ENCODE data around the gene SLC26A11. TPM values are rescaled to one million over a fixed set of nuclear protein-coding genes. Genes with fewer than 3 reads are reported as not detected.
A peak's percentile ranks its signal among the peaks of the same experiment; 100 is the strongest.
"Not testable (repeated sequence)": the region's sequence is repeated elsewhere in the genome, so short reads cannot be mapped to it uniquely, and the experiment has no call there.

SLC26A11 gene
- total RNA-seq, 4 donors from 2014 or later: 14.1 to 38.9 (median 26.5) TPM

DNA sequence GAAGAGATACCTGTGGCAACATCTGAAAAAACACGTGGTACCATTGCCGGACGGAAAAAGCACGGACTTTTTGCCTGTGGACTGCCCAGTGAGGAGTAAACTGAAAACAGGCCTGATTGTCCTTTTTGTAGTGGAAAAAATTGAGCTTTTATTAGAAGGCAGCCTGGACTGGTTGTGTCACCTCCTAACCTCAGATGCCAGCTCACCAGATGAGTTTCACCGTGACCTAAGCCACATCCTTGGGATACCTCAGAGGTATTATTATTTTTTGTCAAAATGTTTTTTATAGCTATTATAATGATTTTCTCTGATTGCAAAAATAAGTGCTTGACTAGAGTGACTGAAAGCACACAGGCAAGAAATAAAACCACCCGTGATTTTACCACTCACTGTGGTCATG is 75.3 kb downstream of the SLC26A11 start:
- no peak overlapping the region for H3K4me3 ChIP-seq
- no peaks in the 10 kb centered on the region for H3K4me1 ChIP-seq
- 93% methylated on average over 6 of the region's 6 CpGs for WGBS
- peaks cover 100% of the 10 kb centered on the region for H3K36me3 ChIP-seq
- TF ChIP-seq POLR2AphosphoS5 (IDR thresholded peaks at IDR 0.05): no peak
- TF ChIP-seq, protein P1, sequence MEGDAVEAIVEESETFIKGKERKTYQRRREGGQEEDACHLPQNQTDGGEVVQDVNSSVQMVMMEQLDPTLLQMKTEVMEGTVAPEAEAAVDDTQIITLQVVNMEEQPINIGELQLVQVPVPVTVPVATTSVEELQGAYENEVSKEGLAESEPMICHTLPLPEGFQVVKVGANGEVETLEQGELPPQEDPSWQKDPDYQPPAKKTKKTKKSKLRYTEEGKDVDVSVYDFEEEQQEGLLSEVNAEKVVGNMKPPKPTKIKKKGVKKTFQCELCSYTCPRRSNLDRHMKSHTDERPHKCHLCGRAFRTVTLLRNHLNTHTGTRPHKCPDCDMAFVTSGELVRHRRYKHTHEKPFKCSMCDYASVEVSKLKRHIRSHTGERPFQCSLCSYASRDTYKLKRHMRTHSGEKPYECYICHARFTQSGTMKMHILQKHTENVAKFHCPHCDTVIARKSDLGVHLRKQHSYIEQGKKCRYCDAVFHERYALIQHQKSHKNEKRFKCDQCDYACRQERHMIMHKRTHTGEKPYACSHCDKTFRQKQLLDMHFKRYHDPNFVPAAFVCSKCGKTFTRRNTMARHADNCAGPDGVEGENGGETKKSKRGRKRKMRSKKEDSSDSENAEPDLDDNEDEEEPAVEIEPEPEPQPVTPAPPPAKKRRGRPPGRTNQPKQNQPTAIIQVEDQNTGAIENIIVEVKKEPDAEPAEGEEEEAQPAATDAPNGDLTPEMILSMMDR (IDR thresholded peaks at IDR 0.05): no peak
- no peak for TF ChIP-seq EP300 (IDR thresholded peaks at IDR 0.05)
- no peak overlapping the region for H3K27ac ChIP-seq
- DNase-seq (ENCODE audit: low spot score in 2 of 2): no peak
- H3K9me3 ChIP-seq: no peaks in the 10 kb centered on the region
- H3K27me3 ChIP-seq: no peaks in the 10 kb centered on the region

DNA sequence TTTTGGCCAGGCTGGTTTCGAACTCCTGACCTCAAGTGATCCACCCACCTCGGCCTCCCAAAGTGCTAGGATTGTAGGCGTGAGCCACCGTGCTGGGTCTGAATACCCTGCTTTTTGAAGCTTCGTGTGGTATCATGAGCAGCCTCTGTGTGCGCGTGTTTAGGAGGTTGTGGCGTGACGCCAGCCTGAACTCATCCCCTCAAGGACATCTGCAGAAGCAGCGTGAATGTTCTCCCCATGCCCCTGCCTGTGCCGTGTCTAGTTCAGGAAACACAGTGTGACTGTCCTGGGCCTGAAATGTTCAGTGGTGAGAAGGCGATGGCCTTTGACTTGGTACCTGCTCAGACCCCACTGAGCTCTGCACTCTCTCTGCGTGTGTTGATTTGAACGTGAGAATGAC is 76.0 kb downstream of the SLC26A11 start:
- Histone ChIP-seq H3K4me1 (no peaks in the 10 kb centered on the region), H3K27me3 (no peaks in the 10 kb centered on the region), H3K4me3 (no peak overlapping the region), H3K27ac (no peak overlapping the region), H3K36me3 (peaks cover 100% of the 10 kb centered on the region), H3K9me3 (no peaks in the 10 kb centered on the region)
- 92% methylated on average over 7 of the region's 14 CpGs for WGBS
- DNase-seq (ENCODE audit: low spot score in 2 of 2): no peak
- TF ChIP-seq, protein P1 (IDR thresholded peaks at IDR 0.05): no peak

DNA sequence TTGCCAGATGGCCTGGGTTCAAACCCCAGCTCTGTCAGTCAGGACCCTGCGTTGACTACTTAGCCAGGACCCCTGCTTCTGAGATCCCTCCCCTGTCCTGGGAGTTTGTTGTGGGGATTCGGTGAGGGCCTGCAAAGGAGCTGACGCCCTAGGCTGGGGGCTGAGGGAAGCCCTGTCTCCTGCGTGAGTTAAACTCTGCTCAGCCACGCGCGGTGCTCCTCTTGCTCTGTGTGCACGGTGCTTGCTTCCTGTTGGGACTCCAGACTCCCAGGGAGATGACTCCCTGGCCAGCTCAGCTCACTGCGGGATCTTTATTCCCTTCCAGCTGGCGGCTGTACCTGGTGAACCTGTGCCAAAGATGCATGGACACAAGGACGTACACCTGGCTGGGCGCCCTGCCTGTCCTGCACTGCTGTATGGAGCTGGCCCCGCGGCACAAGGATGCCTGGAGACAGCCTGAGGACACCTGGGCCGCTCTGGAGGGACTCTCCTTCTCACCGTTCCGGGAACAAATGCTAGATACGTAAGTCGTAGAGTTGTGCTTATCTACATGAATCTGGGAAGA is 77.9 kb downstream of the SLC26A11 start:
- DNase-seq (ENCODE audit: low spot score in 2 of 2): no peak
- Histone ChIP-seq H3K27ac (no peak overlapping the region), H3K9me3 (no peaks in the 10 kb centered on the region), H3K4me1 (no peaks in the 10 kb centered on the region), H3K27me3 (no peaks in the 10 kb centered on the region), H3K4me3 (no peak overlapping the region), H3K36me3 (peaks cover 100% of the 10 kb centered on the region)
- TF ChIP-seq EP300 (IDR thresholded peaks at IDR 0.05): no peak
- TF ChIP-seq POLR2AphosphoS5 (IDR thresholded peaks at IDR 0.05): no peak
- no peak for TF ChIP-seq POLR2A (IDR thresholded peaks at IDR 0.05)
- TF ChIP-seq, protein P1 (IDR thresholded peaks at IDR 0.05): no peak
- WGBS: 90% methylated on average over 14 of the region's 19 CpGs

DNA sequence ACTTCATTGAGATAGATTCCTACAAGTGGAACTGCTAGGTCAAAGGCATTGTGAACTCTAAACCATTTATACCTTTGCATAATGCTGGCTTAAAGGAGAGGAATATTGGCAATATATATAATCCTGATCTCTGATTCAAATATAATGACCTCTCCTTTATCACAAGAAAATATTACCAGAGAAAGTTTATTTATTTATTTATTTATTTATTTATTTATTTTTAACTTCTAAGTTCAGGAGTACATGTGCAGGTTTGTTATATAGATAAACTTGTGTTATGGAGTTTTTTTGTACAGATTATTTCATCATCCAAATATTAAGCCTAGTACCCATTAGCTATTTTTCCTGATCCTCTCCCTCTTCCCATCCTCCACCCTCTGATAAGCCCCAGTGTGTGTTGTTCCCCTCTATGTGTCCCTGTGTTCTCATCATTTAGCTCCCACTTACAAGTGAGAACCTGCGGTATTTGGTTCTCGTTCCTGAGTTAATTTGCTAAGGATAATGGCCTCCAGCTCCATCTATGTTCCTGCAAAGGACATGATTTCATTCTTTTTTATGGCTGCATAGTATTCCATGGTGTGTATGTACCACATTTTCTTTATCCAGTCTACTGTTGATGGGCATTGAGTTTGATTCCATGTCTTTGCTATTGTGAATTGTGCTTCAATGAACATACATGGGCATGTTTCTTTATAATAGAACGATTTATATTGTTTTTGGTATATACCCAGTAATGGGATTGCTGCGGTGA is 79.3 kb downstream of the SLC26A11 start:
- 98% methylated on average over 4 of the region's 4 CpGs for WGBS
- not testable (repeated sequence) for H3K9me3 ChIP-seq; H3K27me3 ChIP-seq; H3K27ac ChIP-seq; H3K4me1 ChIP-seq; DNase-seq (ENCODE audit: low spot score in 2 of 2); H3K4me3 ChIP-seq
- peaks cover 100% of the 10 kb centered on the region for H3K36me3 ChIP-seq

DNA sequence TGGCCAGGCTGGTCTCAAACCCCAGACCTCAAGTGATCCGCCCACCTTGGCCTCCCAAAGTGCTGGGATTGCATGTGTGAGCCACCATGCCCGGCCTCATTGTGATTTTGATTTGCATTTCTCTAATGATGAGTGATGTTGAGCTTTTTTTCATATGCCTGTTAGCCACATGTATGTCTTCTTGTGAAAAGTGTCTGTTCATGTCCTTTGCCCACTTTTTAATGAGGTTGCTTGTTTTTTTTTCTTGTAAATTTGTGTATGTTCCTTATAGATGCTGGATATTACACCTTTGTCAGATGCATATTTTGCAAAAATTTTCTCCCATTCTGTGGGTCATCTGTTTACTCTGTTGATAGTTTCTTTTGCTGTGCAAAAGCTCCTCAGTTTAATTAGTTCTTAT is 80.5 kb downstream of the SLC26A11 start:
- not testable (repeated sequence) for H3K27me3 ChIP-seq, H3K27ac ChIP-seq, H3K9me3 ChIP-seq, H3K4me3 ChIP-seq, H3K4me1 ChIP-seq
- H3K36me3 ChIP-seq: peaks cover 100% of the 10 kb centered on the region
- 100% methylated on average over 2 of the region's 2 CpGs for WGBS
- DNase-seq (ENCODE audit: low spot score in 2 of 2): peak in 1 of 2 donors; percentile 10

Other genes starting within 250 kb of the SLC26A11 start
- 10 to 100 TPM; 18.6 to 33.6 (median 22.7) TPM for gene TBC1D16, start 184.6 kb upstream of the SLC26A11 start, total RNA-seq
- gene CCDC40, start 183.8 kb upstream of the SLC26A11 start, total RNA-seq: 1 to 10 TPM; 1.2 to 4.4 (median 2.9) TPM
- 10 to 100 TPM; 39.4 to 59.9 (median 45.3) TPM for gene GAA, start 118.8 kb upstream of the SLC26A11 start, total RNA-seq
- gene EIF4A3, start 73.3 kb upstream of the SLC26A11 start, total RNA-seq: 10 to 100 TPM; 59.8 to 69.2 (median 65.7) TPM
- gene CARD14, start 50.4 kb upstream of the SLC26A11 start, total RNA-seq: 10 to 100 TPM; 32.1 to 92.5 (median 45.3) TPM
- gene SGSH, start 94 bp upstream of the SLC26A11 start, total RNA-seq: 10 to 100 TPM; 27.0 to 79.3 (median 31.2) TPM
- 100 to 1,000 TPM in 2 of 4 donors, 10 to 100 TPM in 2; 57.8 to 197 (median 94.1) TPM for gene RNF213, start 40.4 kb downstream of the SLC26A11 start, total RNA-seq
- gene ENDOV, start 194.7 kb downstream of the SLC26A11 start, total RNA-seq: 10 to 100 TPM; 17.1 to 47.8 (median 19.3) TPM